Stimulated activated naive B cell treated with anti-CD40 and anti-IgM and Interleukin-4, amounts not matched to agents 10 μg/mL and 1 μg/mL and 100 μg/mL, for 72 hours (primary cell): ENCODE results near the gene RRAGD.

Source experiments
- ATAC-seq, 2 donors: fragments of 150-1000 bp; cut with Tn5 transposase; replicated peaks; 2 replicates each; pipeline ENCODE4 v1.10.0; 2021; ENCODE audit warnings: moderate library complexity in 1 of 2
- DNase-seq: peaks from one replicate; pipeline ENCODE4 v3.0.0; 2021
- H3K27ac Mint-ChIP-seq: one replicate; pipeline ENCODE4 v1.8.0; 2022; ENCODE audit warnings: mild to moderate bottlenecking, mixed read lengths
- H3K27me3 Mint-ChIP-seq, 2 donors: one replicate each; pipeline ENCODE4 v1.8.0; 2022; ENCODE audit warnings: mixed read lengths in 2 of 2
- H3K36me3 Mint-ChIP-seq, 2 donors: one replicate each; pipeline ENCODE4 v1.8.0; 2022; ENCODE audit warnings: mixed read lengths in 2 of 2, mild to moderate bottlenecking in 1 of 2
- H3K4me1 Mint-ChIP-seq, 2 donors: one replicate each; pipeline ENCODE4 v1.8.0; 2022; ENCODE audit warnings: mixed read lengths in 2 of 2, mild to moderate bottlenecking in 1 of 2
- H3K4me3 Mint-ChIP-seq, 2 donors: one replicate each; pipeline ENCODE4 v1.8.0; 2022; ENCODE audit warnings: mild to moderate bottlenecking in 2 of 2, mixed read lengths in 2 of 2, moderate library complexity in 1 of 2
- H3K9me3 Mint-ChIP-seq, 2 donors: one replicate each; pipeline ENCODE4 v1.8.0; 2022; ENCODE audit warnings: mixed read lengths in 2 of 2, mild to moderate bottlenecking in 1 of 2

The RRAGD gene

GRCh38 chr6:89353702-89354392 is 58.2 kb downstream of the RRAGD start:
- no peak for DNase-seq
- peaks cover 39 to 73% of the 10 kb centered on the region in 2 donors for H3K4me1 Mint-ChIP-seq
- peaks cover 12 to 19% of the 10 kb centered on the region in 2 donors for H3K36me3 Mint-ChIP-seq
- H3K4me3 Mint-ChIP-seq = peak overlapping the region; percentile 94 to 95
- ATAC-seq = no peak
- peak overlapping the region; percentile 92 for H3K27ac Mint-ChIP-seq
- H3K9me3 Mint-ChIP-seq = no peaks in the 10 kb centered on the region
- H3K27me3 Mint-ChIP-seq = no peaks in the 10 kb centered on the region

- no peaks in the 10 kb centered on the region for H3K27me3 Mint-ChIP-seq
- ATAC-seq (peak; percentile 1 to 5), DNase-seq (no peak)
- H3K4me3 Mint-ChIP-seq = peak overlapping the region; percentile 94 to 95
- H3K27ac Mint-ChIP-seq = peak overlapping the region; percentile 92
- H3K36me3 Mint-ChIP-seq = peaks cover 16 to 23% of the 10 kb centered on the region in 2 donors
- H3K9me3 Mint-ChIP-seq = no peaks in the 10 kb centered on the region
- peaks cover 45 to 75% of the 10 kb centered on the region in 2 donors for H3K4me1 Mint-ChIP-seq
Measured at GRCh38 chr6:89353118-89353556, 58.9 kb downstream of the RRAGD start.

- ATAC-seq (peak; percentile 78 to 83), DNase-seq (peak; percentile 82)
- H3K36me3 Mint-ChIP-seq = peaks cover 17 to 23% of the 10 kb centered on the region in 2 donors
- H3K27me3 Mint-ChIP-seq = no peaks in the 10 kb centered on the region
- no peaks in the 10 kb centered on the region for H3K9me3 Mint-ChIP-seq
- peak within 1 kb of the TSS; percentile 94 to 95 for H3K4me3 Mint-ChIP-seq
- H3K27ac Mint-ChIP-seq = peak within 1 kb of the TSS; percentile 94
- H3K4me1 Mint-ChIP-seq = peaks cover 44 to 75% of the 10 kb centered on the region in 2 donors
Measured at GRCh38 chr6:89352278-89353117, 59.6 kb downstream of the RRAGD start, which contains the start of gene UBE2J1. UBE2J1 (minus strand) TSS chr6:89352722; CDS start chr6:89352569, 153 bp downstream.

GRCh38 chr6:89351671-89352277 is 60.3 kb downstream of the RRAGD start:
- no peaks in the 10 kb centered on the region for H3K27me3 Mint-ChIP-seq
- H3K4me1 Mint-ChIP-seq = peaks cover 46 to 71% of the 10 kb centered on the region in 2 donors
- no peaks in the 10 kb centered on the region for H3K9me3 Mint-ChIP-seq
- H3K36me3 Mint-ChIP-seq = peaks cover 17 to 23% of the 10 kb centered on the region in 2 donors
- DNase-seq (no peak), ATAC-seq (no peak)
- H3K27ac Mint-ChIP-seq = peak overlapping the region; percentile 94
- peak overlapping the region; percentile 94 to 95 for H3K4me3 Mint-ChIP-seq

GRCh38 chr6:89350281-89350966 is 61.6 kb downstream of the RRAGD start:
- no peak for DNase-seq
- peaks cover 17 to 30% of the 10 kb centered on the region in 2 donors for H3K36me3 Mint-ChIP-seq
- H3K27ac Mint-ChIP-seq = peak overlapping the region; percentile 94
- no peaks in the 10 kb centered on the region for H3K9me3 Mint-ChIP-seq
- peaks cover 50 to 78% of the 10 kb centered on the region in 2 donors for H3K4me1 Mint-ChIP-seq
- no peaks in the 10 kb centered on the region for H3K27me3 Mint-ChIP-seq
- ATAC-seq = peak; percentile 58 to 61
- peak overlapping the region; percentile 94 to 95 for H3K4me3 Mint-ChIP-seq

- peak overlapping the region; percentile 33 for H3K27ac Mint-ChIP-seq
Measured at GRCh38 chr6:89348372-89348771, 63.7 kb downstream of the RRAGD start.

GRCh38 chr6:89347825-89348224 is 64.2 kb downstream of the RRAGD start:
- ATAC-seq = no peak
- Mint-ChIP-seq H3K4me1 (peaks cover 47 to 72% of the 10 kb centered on the region in 2 donors), H3K9me3 (no peaks in the 10 kb centered on the region), H3K36me3 (peaks cover 17 to 33% of the 10 kb centered on the region in 2 donors), H3K27ac (no peak overlapping the region), H3K27me3 (no peaks in the 10 kb centered on the region), H3K4me3 (no peak overlapping the region)
- no peak for DNase-seq

More at GRCh38 chr6:89348372-89348771, 63.7 kb downstream of the RRAGD start:
- no peak for ATAC-seq
- Mint-ChIP-seq H3K9me3 (no peaks in the 10 kb centered on the region), H3K4me3 (peak overlapping the region in 1 of 2 donors; percentile 11), H3K4me1 (peaks cover 48 to 76% of the 10 kb centered on the region in 2 donors), H3K36me3 (peaks cover 17 to 33% of the 10 kb centered on the region in 2 donors), H3K27me3 (no peaks in the 10 kb centered on the region)
- no peak for DNase-seq

- peak overlapping the region; percentile 11 for H3K27ac Mint-ChIP-seq
Measured at GRCh38 chr6:89346433-89346832, 65.6 kb downstream of the RRAGD start.

GRCh38 chr6:89339565-89339964 is 72.5 kb downstream of the RRAGD start:
- Mint-ChIP-seq H3K4me1 (peaks cover 12 to 22% of the 10 kb centered on the region in 2 donors), H3K4me3 (no peak overlapping the region), H3K27ac (peak overlapping the region; percentile 59), H3K36me3 (peaks cover 27 to 33% of the 10 kb centered on the region in 2 donors), H3K9me3 (no peaks in the 10 kb centered on the region), H3K27me3 (no peaks in the 10 kb centered on the region)
- no peak for DNase-seq
- ATAC-seq = no peak

More at GRCh38 chr6:89346433-89346832, 65.6 kb downstream of the RRAGD start:
- ATAC-seq (no peak), DNase-seq (no peak)
- Mint-ChIP-seq H3K9me3 (no peaks in the 10 kb centered on the region), H3K36me3 (peaks cover 19 to 33% of the 10 kb centered on the region in 2 donors), H3K4me1 (peaks cover 47 to 69% of the 10 kb centered on the region in 2 donors), H3K4me3 (no peak overlapping the region), H3K27me3 (no peaks in the 10 kb centered on the region)

GRCh38 chr6:89335164-89335563 is 76.9 kb downstream of the RRAGD start:
- Mint-ChIP-seq H3K27me3 (no peaks in the 10 kb centered on the region), H3K4me3 (no peak overlapping the region), H3K4me1 (peaks cover 5% of the 10 kb centered on the region in 2 donors), H3K27ac (no peak overlapping the region), H3K36me3 (peaks cover 27 to 31% of the 10 kb centered on the region in 2 donors), H3K9me3 (no peaks in the 10 kb centered on the region)
- DNase-seq (no peak), ATAC-seq (no peak)

GRCh38 chr6:89330910-89331309 is 81.2 kb downstream of the RRAGD start:
- Mint-ChIP-seq H3K27me3 (no peaks in the 10 kb centered on the region), H3K4me1 (no peaks in the 10 kb centered on the region), H3K4me3 (no peak overlapping the region), H3K36me3 (peaks cover 30 to 36% of the 10 kb centered on the region in 2 donors), H3K27ac (no peak overlapping the region), H3K9me3 (no peaks in the 10 kb centered on the region)
- no peak for ATAC-seq
- no peak for DNase-seq

GRCh38 chr6:89328976-89329375 is 83.1 kb downstream of the RRAGD start:
- H3K36me3 Mint-ChIP-seq = peaks cover 31 to 36% of the 10 kb centered on the region in 2 donors

GRCh38 chr6:89324304-89324703 is 87.8 kb downstream of the RRAGD start:
- Mint-ChIP-seq H3K27me3 (no peaks in the 10 kb centered on the region), H3K4me1 (peaks cover 18 to 20% of the 10 kb centered on the region in 2 donors), H3K4me3 (no peak overlapping the region), H3K36me3 (peaks cover 27 to 57% of the 10 kb centered on the region in 2 donors), H3K27ac (no peak overlapping the region), H3K9me3 (peaks cover 5 to 8% of the 10 kb centered on the region in 2 donors)
- DNase-seq (no peak), ATAC-seq (no peak)

More at GRCh38 chr6:89328976-89329375, 83.1 kb downstream of the RRAGD start:
- Mint-ChIP-seq H3K4me1 (no peaks in the 10 kb centered on the region), H3K9me3 (no peaks in the 10 kb centered on the region), H3K27me3 (no peaks in the 10 kb centered on the region), H3K27ac (no peak overlapping the region), H3K4me3 (no peak overlapping the region)
- ATAC-seq = no peak
- DNase-seq = no peak
